ES-I3 (cell line): ENCODE results near the gene RBM38.

Source experiments
- H3K36me3 ChIP-seq: 2 replicates; pipeline ENCODE4 v1.6.1; 2013; ENCODE audit warnings: mild to moderate bottlenecking, low read length, control low read depth, moderate library complexity; ENCODE audit not compliant: insufficient read depth
- H3K4me1 ChIP-seq: 2 replicates; pipeline ENCODE4 v1.6.1; 2013; ENCODE audit warnings: mild to moderate bottlenecking, control low read depth, low read length; ENCODE audit not compliant: insufficient read depth
- H3K9ac ChIP-seq: 2 replicates; pipeline ENCODE4 v1.6.1; 2013; ENCODE audit warnings: low read depth, mild to moderate bottlenecking, low read length, moderate library complexity
- H3K9me3 ChIP-seq: 2 replicates; pipeline ENCODE4 v1.6.1; 2013; ENCODE audit warnings: mild to moderate bottlenecking, low read length, moderate library complexity; ENCODE audit not compliant: control insufficient read depth, insufficient read depth

RBM38 gene

GRCh38 chr20:57434390-57434700 is 43.1 kb downstream of the RBM38 start:
- no peaks in the 10 kb centered on the region for H3K36me3 ChIP-seq
- H3K9me3 ChIP-seq, result no peaks in the 10 kb centered on the region
- H3K9ac ChIP-seq, result no peak overlapping the region
- peaks cover 3% of the 10 kb centered on the region; the same call in 1 of the 2 replicates for H3K4me1 ChIP-seq

- H3K36me3 ChIP-seq, result no peaks in the 10 kb centered on the region
- H3K9me3 ChIP-seq, result no peaks in the 10 kb centered on the region
- peaks cover 3% of the 10 kb centered on the region; the same call in 1 of the 2 replicates for H3K4me1 ChIP-seq
- H3K9ac ChIP-seq, result no peak overlapping the region
Measured at GRCh38 chr20:57435105-57435497, 43.9 kb downstream of the RBM38 start.

- Histone ChIP-seq H3K9me3 (no peaks in the 10 kb centered on the region), H3K36me3 (no peaks in the 10 kb centered on the region), H3K9ac (no peak overlapping the region), H3K4me1 (peaks cover 3% of the 10 kb centered on the region; the same call in 1 of the 2 replicates)
Measured at GRCh38 chr20:57435498-57436222, 44.5 kb downstream of the RBM38 start.

GRCh38 chr20:57436223-57436545 is 45.0 kb downstream of the RBM38 start:
- Histone ChIP-seq H3K36me3 (no peaks in the 10 kb centered on the region), H3K9ac (no peak overlapping the region), H3K4me1 (peaks cover 3% of the 10 kb centered on the region; the same call in 1 of the 2 replicates), H3K9me3 (no peaks in the 10 kb centered on the region)

GRCh38 chr20:57437267-57437666 is 46.1 kb downstream of the RBM38 start:
- H3K9me3 ChIP-seq, result no peaks in the 10 kb centered on the region
- H3K9ac ChIP-seq, result no peak overlapping the region
- no peaks in the 10 kb centered on the region for H3K36me3 ChIP-seq
- H3K4me1 ChIP-seq, result peaks cover 3% of the 10 kb centered on the region; the same call in 1 of the 2 replicates

GRCh38 chr20:57437672-57438330 is 46.6 kb downstream of the RBM38 start:
- H3K36me3 ChIP-seq, result no peaks in the 10 kb centered on the region
- no peak overlapping the region for H3K9ac ChIP-seq
- H3K4me1 ChIP-seq, result peaks cover 3% of the 10 kb centered on the region; the same call in 1 of the 2 replicates
- H3K9me3 ChIP-seq, result no peaks in the 10 kb centered on the region

- no peak overlapping the region for H3K9ac ChIP-seq
- no peaks in the 10 kb centered on the region for H3K9me3 ChIP-seq
- no peaks in the 10 kb centered on the region for H3K36me3 ChIP-seq
- peaks cover 3% of the 10 kb centered on the region; the same call in 1 of the 2 replicates for H3K4me1 ChIP-seq
Measured at GRCh38 chr20:57438552-57438951, 47.4 kb downstream of the RBM38 start.

- peaks cover 3% of the 10 kb centered on the region; the same call in 1 of the 2 replicates for H3K4me1 ChIP-seq
- H3K9ac ChIP-seq, result no peak overlapping the region
- no peaks in the 10 kb centered on the region for H3K9me3 ChIP-seq
- no peaks in the 10 kb centered on the region for H3K36me3 ChIP-seq
Measured at GRCh38 chr20:57439432-57439831, 48.2 kb downstream of the RBM38 start.

- H3K4me1 ChIP-seq, result peaks cover 3% of the 10 kb centered on the region; the same call in 1 of the 2 replicates
- H3K36me3 ChIP-seq, result no peaks in the 10 kb centered on the region
- no peak overlapping the region for H3K9ac ChIP-seq
- no peaks in the 10 kb centered on the region for H3K9me3 ChIP-seq
Measured at GRCh38 chr20:57439993-57440392, 48.8 kb downstream of the RBM38 start.

- Histone ChIP-seq H3K4me1 (peaks cover under 1% of the 10 kb centered on the region; the same call in 1 of the 2 replicates), H3K9ac (no peak overlapping the region), H3K9me3 (peaks cover 2% of the 10 kb centered on the region; the same call in 1 of the 2 replicates), H3K36me3 (no peaks in the 10 kb centered on the region)
Measured at GRCh38 chr20:57440678-57441509, 49.7 kb downstream of the RBM38 start.

- Histone ChIP-seq H3K36me3 (no peaks in the 10 kb centered on the region), H3K4me1 (no peaks in the 10 kb centered on the region; the same call in 1 of the 2 replicates), H3K9me3 (peaks cover 2% of the 10 kb centered on the region; the same call in 1 of the 2 replicates), H3K9ac (no peak overlapping the region)
Measured at GRCh38 chr20:57441510-57442154, 50.4 kb downstream of the RBM38 start.

GRCh38 chr20:57442158-57442887 is 51.1 kb downstream of the RBM38 start:
- Histone ChIP-seq H3K4me1 (no peaks in the 10 kb centered on the region; the same call in 1 of the 2 replicates), H3K36me3 (no peaks in the 10 kb centered on the region), H3K9me3 (peaks cover 2% of the 10 kb centered on the region; the same call in 1 of the 2 replicates), H3K9ac (no peak overlapping the region)

- Histone ChIP-seq H3K36me3 (no peaks in the 10 kb centered on the region), H3K9ac (no peak overlapping the region), H3K9me3 (peaks cover 2% of the 10 kb centered on the region; the same call in 1 of the 2 replicates), H3K4me1 (no peaks in the 10 kb centered on the region; the same call in 1 of the 2 replicates)
Measured at GRCh38 chr20:57442888-57443239, 51.7 kb downstream of the RBM38 start.
